HG02840 (cell line): ENCODE measurements around the gene PPARA.
A peak's percentile ranks its signal among the peaks of the same experiment; 100 is the strongest.
"Not testable (repeated sequence)": the region's sequence is repeated elsewhere in the genome, so short reads cannot be mapped to it uniquely, and the experiment has no call there.

Experiments
- ATAC-seq: cut with Tn5 transposase; IDR thresholded peaks from one replicate; pipeline ENCODE4 v1.9.1; 2021; ENCODE audit warnings: mild to moderate bottlenecking, moderate library complexity, moderate number of reproducible peaks; ENCODE audit not compliant: unreplicated experiment, low FRiP score

The PPARA gene

GRCh38 chr22:46239261-46240048 is 89.1 kb downstream of the PPARA start:
- ATAC-seq, result no peak

- ATAC-seq, result no peak
Measured at GRCh38 chr22:46240073-46240472, 89.7 kb downstream of the PPARA start.

GRCh38 chr22:46240506-46240905 is 90.2 kb downstream of the PPARA start:
- no peak for ATAC-seq

- no peak for ATAC-seq
Measured at GRCh38 chr22:46240907-46241306, 90.6 kb downstream of the PPARA start.

GRCh38 chr22:46241396-46242007 is 91.2 kb downstream of the PPARA start:
- no peak for ATAC-seq

GRCh38 chr22:46242076-46242475 is 91.8 kb downstream of the PPARA start:
- ATAC-seq, result no peak

GRCh38 chr22:46244771-46245170 is 94.4 kb downstream of the PPARA start:
- ATAC-seq, result no peak

GRCh38 chr22:46245511-46245910 is 95.2 kb downstream of the PPARA start:
- ATAC-seq, result no peak

- ATAC-seq, result no peak
Measured at GRCh38 chr22:46246178-46246577, 95.9 kb downstream of the PPARA start.

GRCh38 chr22:46247443-46247975 is 97.2 kb downstream of the PPARA start:
- no peak for ATAC-seq

GRCh38 chr22:46250035-46250782 is 99.9 kb downstream of the PPARA start, which contains the start of gene CDPF1:
Gene CDPF1 (minus strand): TSS chr22:46250293. CDS start chr22:46248284, 2,009 bp downstream.
- peak; percentile 77 for ATAC-seq

GRCh38 chr22:46250783-46251125 is 100.4 kb downstream of the PPARA start:
- ATAC-seq, result no peak

GRCh38 chr22:46251266-46251665 is 100.9 kb downstream of the PPARA start:
- ATAC-seq, result no peak

- ATAC-seq, result no peak
Measured at GRCh38 chr22:46251816-46252380, 101.6 kb downstream of the PPARA start.

- ATAC-seq, result no peak
Measured at GRCh38 chr22:46256358-46256958, 106.1 kb downstream of the PPARA start.

- ATAC-seq, result no peak
Measured at GRCh38 chr22:46259374-46259773, 109.0 kb downstream of the PPARA start.

GRCh38 chr22:46260038-46260437 is 109.7 kb downstream of the PPARA start:
- no peak for ATAC-seq

GRCh38 chr22:46262449-46263215 is 112.3 kb downstream of the PPARA start:
- ATAC-seq, result no peak

- ATAC-seq, result no peak
Measured at GRCh38 chr22:46263216-46263590, 112.9 kb downstream of the PPARA start, which contains the start of gene PKDREJ. Gene PKDREJ (minus strand): TSS chr22:46263343. CDS start chr22:46263322, 21 bp downstream.

- ATAC-seq, result not testable (repeated sequence)
Measured at GRCh38 chr22:46264520-46264919, 114.2 kb downstream of the PPARA start.
